Measurements from ENCODE around the gene NHS.

DNA sequence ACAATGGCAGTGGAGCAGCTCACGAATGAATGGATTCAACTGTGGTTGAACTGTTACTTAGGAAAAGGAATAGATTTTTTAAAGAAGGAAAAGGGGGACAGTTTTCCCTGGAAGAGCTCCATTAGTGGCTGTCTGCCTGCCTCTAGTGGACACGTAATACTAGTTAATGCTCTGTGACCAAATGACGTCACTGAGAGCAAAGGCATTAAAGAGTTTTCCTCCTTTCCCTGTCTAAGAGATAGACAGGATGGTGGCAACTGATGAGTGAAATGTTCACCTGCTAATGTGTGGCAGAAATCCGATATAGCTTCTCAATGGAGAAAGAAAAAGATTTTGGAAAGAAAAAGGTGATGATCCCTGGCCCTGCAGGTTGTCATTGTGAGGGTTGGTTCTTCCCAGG is 310.0 kb downstream of the NHS start:
- TF ChIP-seq, protein P1, sequence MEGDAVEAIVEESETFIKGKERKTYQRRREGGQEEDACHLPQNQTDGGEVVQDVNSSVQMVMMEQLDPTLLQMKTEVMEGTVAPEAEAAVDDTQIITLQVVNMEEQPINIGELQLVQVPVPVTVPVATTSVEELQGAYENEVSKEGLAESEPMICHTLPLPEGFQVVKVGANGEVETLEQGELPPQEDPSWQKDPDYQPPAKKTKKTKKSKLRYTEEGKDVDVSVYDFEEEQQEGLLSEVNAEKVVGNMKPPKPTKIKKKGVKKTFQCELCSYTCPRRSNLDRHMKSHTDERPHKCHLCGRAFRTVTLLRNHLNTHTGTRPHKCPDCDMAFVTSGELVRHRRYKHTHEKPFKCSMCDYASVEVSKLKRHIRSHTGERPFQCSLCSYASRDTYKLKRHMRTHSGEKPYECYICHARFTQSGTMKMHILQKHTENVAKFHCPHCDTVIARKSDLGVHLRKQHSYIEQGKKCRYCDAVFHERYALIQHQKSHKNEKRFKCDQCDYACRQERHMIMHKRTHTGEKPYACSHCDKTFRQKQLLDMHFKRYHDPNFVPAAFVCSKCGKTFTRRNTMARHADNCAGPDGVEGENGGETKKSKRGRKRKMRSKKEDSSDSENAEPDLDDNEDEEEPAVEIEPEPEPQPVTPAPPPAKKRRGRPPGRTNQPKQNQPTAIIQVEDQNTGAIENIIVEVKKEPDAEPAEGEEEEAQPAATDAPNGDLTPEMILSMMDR (IDR thresholded peaks at IDR 0.05 in 4 of 5, conservative IDR thresholded peaks at IDR 0.05 in 1 of 5), result no peak
- no peak for TF ChIP-seq POLR2A (IDR thresholded peaks at IDR 0.05)
